WI38 (cell line): ENCODE results near the gene RBMS3.
"Not testable (repeated sequence)": the region's sequence is repeated elsewhere in the genome, so short reads cannot be mapped to it uniquely, and the experiment has no call there.

ENCODE experiments used
- H3K4me3 ChIP-seq: 2 replicates; pipeline ENCODE4 v1.5.1; 2011; ENCODE audit warnings: low read depth, mild to moderate bottlenecking, control low read depth, low read length
- CTCF ChIP-seq: IDR thresholded peaks from 2 replicates; pipeline ENCODE4 v1.5.1; 2012; ENCODE audit warnings: low read depth, mild to moderate bottlenecking, control low read depth, low read length

The RBMS3 gene

GRCh38 chr3:29646043-29646442 is 365.2 kb downstream of the RBMS3 start:
- TF ChIP-seq CTCF = no peak
- no peak overlapping the region for H3K4me3 ChIP-seq

GRCh38 chr3:29649815-29650547 is 369.1 kb downstream of the RBMS3 start:
- TF ChIP-seq CTCF = no peak
- no peak overlapping the region for H3K4me3 ChIP-seq

- TF ChIP-seq CTCF = no peak
- no peak overlapping the region for H3K4me3 ChIP-seq
These were observed 372.8 kb downstream of the RBMS3 start for GRCh38 chr3:29653680-29654079.

GRCh38 chr3:29655015-29655747 is 374.3 kb downstream of the RBMS3 start:
- TF ChIP-seq CTCF = no peak

GRCh38 chr3:29665688-29666087 is 384.8 kb downstream of the RBMS3 start:
- no peak for TF ChIP-seq CTCF

More at GRCh38 chr3:29655015-29655747, 374.3 kb downstream of the RBMS3 start:
- H3K4me3 ChIP-seq = no peak overlapping the region

GRCh38 chr3:29668233-29668632 is 387.4 kb downstream of the RBMS3 start:
- no peak overlapping the region for H3K4me3 ChIP-seq
- TF ChIP-seq CTCF = no peak

More at GRCh38 chr3:29665688-29666087, 384.8 kb downstream of the RBMS3 start:
- H3K4me3 ChIP-seq = no peak overlapping the region

DNA sequence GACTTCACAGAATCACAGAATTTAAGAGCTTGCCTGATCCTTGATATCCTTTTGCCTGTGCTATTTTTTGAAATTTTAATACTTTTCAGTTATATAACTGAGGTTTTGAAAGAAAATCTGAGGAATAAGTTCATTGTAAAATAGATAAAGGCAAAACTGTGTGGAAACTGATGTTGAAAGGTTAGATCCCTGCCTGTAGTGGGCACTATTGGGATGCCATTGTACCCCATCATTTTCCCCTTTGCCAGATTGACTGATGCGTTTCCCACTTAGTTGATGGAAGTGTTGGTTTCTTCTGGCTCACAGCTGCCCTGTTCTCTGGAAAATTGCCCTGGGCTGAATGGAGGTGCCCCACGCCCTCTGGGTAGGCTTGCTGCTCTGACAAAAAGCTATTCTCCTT is 387.9 kb downstream of the RBMS3 start:
- no peak overlapping the region for H3K4me3 ChIP-seq

DNA sequence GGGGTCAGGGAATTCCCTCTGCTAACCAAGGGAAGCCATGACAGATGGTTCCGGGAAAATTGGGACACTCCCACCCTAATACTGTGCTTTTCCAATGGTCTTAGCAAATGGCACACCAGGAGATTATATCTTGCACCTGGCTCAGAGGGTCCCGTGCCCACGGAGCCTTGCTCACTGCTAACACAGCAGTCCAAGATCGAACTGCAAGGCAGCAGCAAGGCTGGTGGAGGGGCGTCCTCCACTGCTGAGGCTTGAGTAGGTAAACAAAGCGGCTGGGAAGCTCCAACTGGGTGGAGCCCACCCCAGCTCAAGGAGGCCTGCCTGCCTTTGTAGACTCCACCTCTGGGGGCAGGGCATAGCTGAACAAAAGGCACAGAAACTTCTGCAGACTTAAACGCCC is 389.6 kb downstream of the RBMS3 start:
- not testable (repeated sequence) for H3K4me3 ChIP-seq

More for the DNA sequence above, 387.9 kb downstream of the RBMS3 start:
- no peak for TF ChIP-seq CTCF
